Hepatocyte (in vitro differentiated cells): ENCODE results near the gene CAPZB. TPM values are rescaled to one million over a fixed set of nuclear protein-coding genes. Genes with fewer than 3 reads are reported as not detected.
A peak's percentile ranks its signal among the peaks of the same experiment; 100 is the strongest.

ENCODE experiments used
- DNase-seq: peaks from one replicate; pipeline ENCODE4 v3.0.0-alpha.2; 2016; ENCODE audit warnings: low spot score
- H2AFZ ChIP-seq: fragments of 200-600 bp; sonication (generic); 2 replicates; pipeline ENCODE4 v1.6.0; 2016; ENCODE audit warnings: antibody characterized with exemption, mild to moderate bottlenecking
- H3K27ac ChIP-seq: fragments of 200-600 bp; sonication (generic); 2 replicates; pipeline ENCODE4 v1.5.1; 2016; ENCODE audit warnings: mild to moderate bottlenecking
- H3K27me3 ChIP-seq: fragments of 200-600 bp; sonication (generic); 2 replicates; pipeline ENCODE4 v1.6.1; 2016
- H3K36me3 ChIP-seq: fragments of 200-600 bp; sonication (generic); replicated peaks from 2 replicates; pipeline ENCODE4 v1.5.1; 2016; ENCODE audit warnings: low read depth; ENCODE audit not compliant: insufficient read depth
- H3K4me1 ChIP-seq: fragments of 200-600 bp; sonication (generic); 2 replicates; pipeline ENCODE4 v1.5.1; 2016; ENCODE audit warnings: mild to moderate bottlenecking, moderate library complexity; ENCODE audit not compliant: insufficient read depth
- H3K4me2 ChIP-seq: fragments of 200-600 bp; sonication (generic); 2 replicates; pipeline ENCODE4 v1.6.0; 2016
- H3K4me3 ChIP-seq: fragments of 200-600 bp; sonication (generic); 2 replicates; pipeline ENCODE4 v1.5.1; 2016; ENCODE audit warnings: mild to moderate bottlenecking
- H3K79me2 ChIP-seq: fragments of 200-600 bp; sonication (generic); 2 replicates; pipeline ENCODE4 v1.6.0; 2017; ENCODE audit warnings: mild to moderate bottlenecking
- H3K9me2 ChIP-seq: fragments of 200-600 bp; sonication (generic); replicated peaks from 2 replicates; pipeline ENCODE4 v1.6.0; 2017; ENCODE audit warnings: mild to moderate bottlenecking; ENCODE audit not compliant: insufficient read depth
- H3K9me3 ChIP-seq: fragments of 200-600 bp; sonication (generic); 2 replicates; pipeline ENCODE4 v1.5.1; 2016; ENCODE audit warnings: low read depth, mild to moderate bottlenecking
- H4K20me1 ChIP-seq: fragments of 200-600 bp; sonication (generic); 2 replicates; pipeline ENCODE4 v1.6.0; 2016; ENCODE audit warnings: mild to moderate bottlenecking; ENCODE audit not compliant: insufficient read depth, poor library complexity, severe bottlenecking
- CTCF ChIP-seq: fragments of 200-600 bp; sonication (generic); IDR thresholded peaks from 2 replicates; pipeline ENCODE4 v1.5.1; 2016; ENCODE audit warnings: antibody characterized with exemption, mild to moderate bottlenecking; ENCODE audit not compliant: poor library complexity
- EZH2 ChIP-seq: fragments of 200-600 bp; sonication (generic); IDR thresholded peaks from 2 replicates; pipeline ENCODE4 v1.6.1; 2016; ENCODE audit warnings: antibody characterized with exemption, mild to moderate bottlenecking, borderline replicate concordance
- EZH2phosphoT487 ChIP-seq: fragments of 200-600 bp; sonication (generic); IDR thresholded peaks from one replicate; pipeline ENCODE4 v1.6.1; 2018; ENCODE audit warnings: antibody characterized with exemption, mild to moderate bottlenecking, low read depth, moderate library complexity; ENCODE audit not compliant: unreplicated experiment, severe bottlenecking
- WGBS: methylation state at CpG from one replicate; pipeline ENCODE4 v1.1.6; 2016; ENCODE audit warnings: low lambda C conversion rate; ENCODE audit errors: missing lambda C conversion rate; 5-methylcytosine and 5-hydroxymethylcytosine counted together
- polyA plus RNA-seq: library from polyadenylated mRNA; unstranded; fragments of >200 nt; fragmentation: Nextera tagmentation; extraction: Ambion mirVana; gene quantifications from 2 replicates; pipeline ENCODE4 v1.2.1, GENCODE V29; 2016
- total RNA-seq: library from RNA; depleted of rRNA; stranded (reverse); fragments of >200 nt; gene quantifications from 2 replicates; pipeline ENCODE4 v1.2.3, GENCODE V29; 2014

CAPZB gene
- total and polyA plus RNA-seq, 2 experiments from 2014 or later, result 139 to 261 TPM

GRCh38 chr1:19365721-19366120 is 119.6 kb downstream of the CAPZB start:
- WGBS, result 87% methylated on average over 10 of the region's 10 CpGs
- Histone ChIP-seq H2AFZ (no peak overlapping the region), H3K9me2 (no peaks in the 10 kb centered on the region), H3K79me2 (peaks cover 38% of the 10 kb centered on the region), H3K4me3 (no peak overlapping the region), H3K27ac (no peak overlapping the region), H3K4me2 (no peak overlapping the region), H3K36me3 (no peaks in the 10 kb centered on the region), H4K20me1 (peaks cover 22% of the 10 kb centered on the region), H3K9me3 (no peaks in the 10 kb centered on the region), H3K27me3 (no peaks in the 10 kb centered on the region), H3K4me1 (peaks cover 26% of the 10 kb centered on the region)
- no peak for DNase-seq
- TF ChIP-seq EZH2phosphoT487 (no peak), CTCF (no peak), EZH2 (no peak)

DNA sequence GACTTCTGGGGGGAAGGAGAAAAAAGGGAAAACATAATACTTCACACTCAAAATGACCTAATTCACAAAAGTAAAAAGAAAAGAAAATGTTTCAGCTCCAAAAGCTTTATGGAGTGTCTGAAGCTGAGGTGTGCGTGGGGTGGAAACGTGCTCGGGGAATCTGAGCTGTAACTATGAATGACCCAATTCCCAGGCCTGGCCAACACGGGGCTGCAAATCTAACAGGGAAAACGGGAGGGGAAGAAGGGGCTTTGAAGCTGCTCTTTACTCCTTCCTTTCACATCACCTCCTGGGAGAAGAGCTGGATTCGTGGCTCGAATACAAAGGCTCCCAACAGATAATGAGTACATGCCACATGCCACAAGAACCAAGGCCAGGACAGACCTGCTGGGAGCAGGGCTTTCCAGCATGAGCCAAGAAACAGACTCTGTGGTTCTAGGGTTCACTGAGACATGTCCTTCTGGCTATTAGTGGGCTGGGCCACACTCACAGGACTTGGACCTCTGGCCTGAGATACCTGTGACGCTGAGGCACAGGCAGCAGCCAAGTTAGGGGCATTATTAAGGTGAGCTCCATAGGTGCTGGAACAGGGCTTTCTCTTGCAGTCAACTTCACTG is 121.7 kb downstream of the CAPZB start:
- peaks cover 51% of the 10 kb centered on the region for H3K79me2 ChIP-seq
- H3K4me2 ChIP-seq, result no peak overlapping the region
- no peak for DNase-seq
- H2AFZ ChIP-seq, result no peak overlapping the region
- H4K20me1 ChIP-seq, result peaks cover 32% of the 10 kb centered on the region
- H3K4me3 ChIP-seq, result no peak overlapping the region
- H3K9me2 ChIP-seq, result no peaks in the 10 kb centered on the region
- H3K27ac ChIP-seq, result peak overlapping the region; percentile 59
- WGBS, result 86% methylated on average over 8 of the region's 8 CpGs
- peaks cover 24% of the 10 kb centered on the region for H3K4me1 ChIP-seq
- TF ChIP-seq EZH2phosphoT487 (no peak), CTCF (no peak), EZH2 (no peak)
- no peaks in the 10 kb centered on the region for H3K27me3 ChIP-seq
- H3K36me3 ChIP-seq, result no peaks in the 10 kb centered on the region
- no peaks in the 10 kb centered on the region for H3K9me3 ChIP-seq

DNA sequence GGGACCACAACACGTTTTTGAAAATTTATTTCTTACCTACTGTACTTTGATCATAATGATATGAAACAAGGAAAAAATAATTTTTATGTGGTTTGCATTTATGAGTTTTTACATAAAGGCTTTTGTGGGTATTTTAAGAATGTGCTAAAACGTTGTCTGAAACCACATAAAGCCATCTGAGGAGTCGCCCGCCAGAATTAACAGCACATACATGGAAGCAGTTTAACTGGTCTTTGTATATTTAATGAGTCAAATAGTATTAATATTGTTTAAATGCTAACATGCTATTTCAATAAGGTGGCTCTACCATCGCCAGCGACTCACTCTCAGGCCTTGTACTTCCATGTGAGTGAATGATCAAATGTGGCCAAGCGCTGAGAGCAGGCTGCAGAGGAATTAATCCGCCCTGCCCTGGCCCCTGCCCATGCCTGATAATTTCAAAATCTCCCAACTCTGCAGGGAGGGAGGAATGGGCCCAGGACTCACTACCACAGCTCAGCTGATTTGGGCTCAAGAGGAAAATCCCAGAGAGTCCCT is 123.7 kb downstream of the CAPZB start:
- Histone ChIP-seq H3K4me1 (peaks cover 24% of the 10 kb centered on the region), H4K20me1 (peaks cover 34% of the 10 kb centered on the region), H3K9me2 (no peaks in the 10 kb centered on the region), H3K4me2 (peak overlapping the region; percentile 5), H2AFZ (no peak overlapping the region), H3K4me3 (no peak overlapping the region), H3K27me3 (no peaks in the 10 kb centered on the region), H3K27ac (peak overlapping the region; percentile 0), H3K9me3 (no peaks in the 10 kb centered on the region), H3K79me2 (peaks cover 55% of the 10 kb centered on the region), H3K36me3 (no peaks in the 10 kb centered on the region)
- DNase-seq, result no peak
- 64% methylated on average over 8 of the region's 8 CpGs for WGBS
- TF ChIP-seq EZH2 (no peak), CTCF (no peak), EZH2phosphoT487 (no peak)
